Activated CD8-positive, alpha-beta memory T cell treated with anti-CD3 and anti-CD28 coated beads, Interleukin-2, amount 50 U/mL, for 4 hours (primary cell): ENCODE results near the gene CKB.
A peak's percentile ranks its signal among the peaks of the same experiment; 100 is the strongest.
"Not testable (repeated sequence)": the region's sequence is repeated elsewhere in the genome, so short reads cannot be mapped to it uniquely, and the experiment has no call there.

Source experiments
- DNase-seq: peaks from one replicate; pipeline ENCODE4 v3.0.0-alpha.2; 2020

Gene CKB

DNA sequence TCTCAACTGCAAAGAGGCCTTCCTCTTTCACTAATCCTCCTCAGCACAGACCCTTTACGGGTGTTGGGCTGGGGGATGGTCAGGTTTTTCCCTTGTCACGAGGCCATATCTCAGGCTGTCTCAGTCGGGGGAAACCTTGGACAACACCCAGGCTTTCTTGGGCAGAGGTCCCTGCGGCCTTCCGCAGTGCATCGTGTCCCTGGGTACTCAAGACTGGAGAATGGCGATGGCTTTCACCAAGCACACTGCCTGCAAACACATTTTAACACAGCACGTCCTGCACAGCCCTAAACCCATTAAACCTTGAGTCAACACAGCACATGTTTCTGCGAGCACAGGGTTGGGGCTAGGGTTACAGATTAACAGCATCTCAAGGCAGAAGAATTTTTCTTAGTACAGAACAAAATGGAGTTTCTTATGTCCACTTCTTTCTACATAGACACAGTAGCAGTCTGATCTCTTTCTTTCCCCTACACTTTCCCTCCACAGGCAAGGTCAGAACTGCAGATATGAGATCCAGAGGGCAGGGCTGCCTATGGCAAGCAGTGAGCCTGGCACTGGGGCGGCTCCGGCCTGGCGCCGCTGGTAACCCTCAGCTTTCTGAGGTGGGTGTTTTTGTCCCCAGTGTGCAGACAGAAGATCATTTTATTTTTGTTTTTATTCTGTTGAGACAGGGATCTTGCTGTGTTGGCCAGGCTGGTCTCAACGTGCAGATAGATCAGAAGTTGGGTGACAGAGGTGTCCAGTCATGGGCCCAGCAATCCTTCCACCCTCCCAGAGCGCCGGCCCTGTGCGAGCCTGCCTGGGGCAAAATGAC is 3.0 kb upstream of the CKB start:
- not testable (repeated sequence) for DNase-seq

DNA sequence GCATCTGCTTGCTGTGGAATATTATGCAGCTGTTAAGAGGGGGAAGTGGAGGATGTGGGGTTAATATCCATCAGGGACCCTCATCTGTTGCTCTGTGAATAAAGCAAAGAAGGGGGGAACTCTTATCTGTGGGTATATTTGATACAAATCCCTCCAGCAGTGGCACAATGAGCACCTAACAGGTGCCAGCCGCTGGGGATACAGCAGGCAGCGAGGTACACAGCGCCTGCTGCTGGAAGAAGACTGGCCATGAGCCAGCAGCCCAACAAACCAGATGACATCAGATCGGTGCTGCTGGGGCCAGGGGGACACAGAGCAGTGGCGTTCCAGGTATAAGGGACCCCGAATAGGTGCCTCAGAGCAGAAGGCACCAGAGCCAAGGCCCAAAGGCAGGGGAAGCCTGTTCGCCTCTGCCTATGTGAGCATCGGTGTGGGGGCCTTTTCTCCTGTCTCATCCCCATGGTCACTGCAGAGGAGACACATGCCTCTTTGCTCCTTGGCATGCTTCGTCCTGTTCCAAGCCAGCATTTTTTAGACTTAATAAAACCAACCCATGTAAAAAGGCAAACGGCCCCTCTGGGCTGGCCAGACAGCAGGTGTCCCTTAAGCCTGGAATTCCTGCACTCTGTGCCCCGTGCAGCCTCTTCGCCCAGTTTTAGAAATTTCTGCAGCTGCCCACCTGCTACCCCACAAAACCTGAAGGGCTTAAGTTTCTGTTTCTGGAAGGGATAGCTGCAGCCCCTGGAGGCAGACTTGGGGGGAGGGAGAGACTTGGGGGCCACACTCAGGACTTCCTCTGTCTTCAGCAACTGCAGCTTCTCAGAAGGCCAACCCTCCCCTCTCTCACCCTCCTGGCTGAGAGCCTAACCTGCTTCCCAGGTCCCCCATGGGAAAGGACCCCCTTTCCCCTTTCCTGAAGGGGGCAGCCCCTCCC is 1.6 kb upstream of the CKB start:
- no peak for DNase-seq

GRCh38 chr14:103523575-103523954 is 935 bp upstream of the CKB start:
- DNase-seq, result no peak

- DNase-seq, result no peak
Measured at GRCh38 chr14:103521951-103522563, 573 bp downstream of the CKB start.

DNA sequence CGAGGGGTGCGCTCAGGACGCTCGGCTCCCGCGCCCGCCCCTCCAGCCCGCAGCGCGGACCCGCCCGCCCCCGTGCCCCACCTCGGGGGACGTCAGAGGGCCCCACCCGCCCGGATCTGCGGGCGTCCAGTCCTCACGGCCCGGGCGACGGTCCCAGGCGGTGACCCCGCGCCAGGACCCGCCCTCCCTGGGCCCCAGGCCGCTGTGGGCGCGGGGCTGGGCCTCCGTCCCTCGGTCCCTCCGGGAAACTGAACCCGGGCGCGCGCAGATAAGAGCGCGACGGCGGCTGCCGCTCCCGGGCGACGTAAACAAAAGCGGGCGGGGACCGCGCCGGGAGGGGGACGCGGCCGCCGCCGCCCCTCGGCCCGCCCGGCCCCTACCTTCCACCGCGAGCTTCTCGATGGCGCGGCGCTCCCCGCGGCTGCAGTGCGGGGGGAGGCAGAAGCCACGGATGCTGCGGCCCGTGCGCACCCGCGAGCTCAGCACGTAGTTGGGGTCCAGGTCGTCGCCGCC is 1.1 kb downstream of the CKB start:
- no peak for DNase-seq

DNA sequence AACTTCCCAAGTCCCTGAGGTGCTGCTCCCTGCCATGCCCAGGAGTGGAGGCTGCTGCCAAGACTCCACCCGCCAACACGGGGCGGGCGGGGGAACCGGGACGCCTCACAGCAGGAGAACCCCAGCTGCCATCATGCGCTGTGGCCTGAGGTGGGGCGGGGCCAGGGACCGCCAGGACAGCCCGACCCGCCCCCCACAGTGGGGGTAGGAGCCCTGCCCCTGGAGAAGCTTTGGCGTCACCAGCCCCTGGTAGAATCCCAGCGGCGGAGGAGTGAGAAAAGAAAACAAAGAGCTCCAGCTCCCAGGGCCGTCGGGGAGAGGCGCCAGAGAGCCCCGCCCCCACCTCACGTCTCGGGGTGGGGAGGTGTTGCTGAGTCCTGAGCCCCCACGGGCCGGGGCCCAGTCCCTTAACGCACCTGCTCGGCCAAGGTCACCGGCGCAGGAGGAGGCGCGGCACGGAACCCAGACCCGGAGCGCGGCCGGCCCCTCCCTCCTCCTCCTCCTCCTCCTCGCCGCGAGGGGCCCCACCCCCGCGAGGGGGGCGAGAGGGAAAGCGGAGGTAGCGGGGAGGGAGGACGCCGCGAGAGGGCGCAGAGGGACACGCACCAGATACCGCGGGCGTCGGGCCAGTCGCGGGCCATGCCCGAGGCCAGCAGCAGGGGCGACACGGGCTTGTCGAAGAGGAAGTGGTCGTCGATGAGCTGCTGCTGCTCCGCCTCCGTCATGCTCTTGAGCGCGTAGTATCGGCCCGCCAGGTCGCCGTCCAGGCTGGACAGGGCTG is 1.8 kb downstream of the CKB start:
- peak; percentile 69 for DNase-seq

DNA sequence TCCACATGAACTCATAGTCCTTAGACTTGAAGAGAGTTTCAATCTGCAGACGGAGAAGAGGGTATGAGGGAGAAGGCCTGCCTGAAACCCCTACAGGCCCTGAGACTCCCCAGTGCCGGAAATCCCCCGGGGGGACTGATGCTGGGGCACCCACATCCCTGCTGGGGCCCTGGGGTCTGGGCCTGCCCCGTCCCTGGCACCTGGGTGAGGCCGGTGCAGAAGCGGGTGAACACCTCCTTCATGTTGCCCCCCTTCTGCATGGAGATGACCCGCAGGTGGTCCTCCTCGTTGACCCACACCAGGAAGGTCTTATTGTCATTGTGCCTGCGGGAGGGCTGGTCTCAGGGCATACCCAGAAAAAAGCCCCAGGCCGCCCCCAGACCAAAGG is 2.4 kb downstream of the CKB start:
- no peak for DNase-seq

DNA sequence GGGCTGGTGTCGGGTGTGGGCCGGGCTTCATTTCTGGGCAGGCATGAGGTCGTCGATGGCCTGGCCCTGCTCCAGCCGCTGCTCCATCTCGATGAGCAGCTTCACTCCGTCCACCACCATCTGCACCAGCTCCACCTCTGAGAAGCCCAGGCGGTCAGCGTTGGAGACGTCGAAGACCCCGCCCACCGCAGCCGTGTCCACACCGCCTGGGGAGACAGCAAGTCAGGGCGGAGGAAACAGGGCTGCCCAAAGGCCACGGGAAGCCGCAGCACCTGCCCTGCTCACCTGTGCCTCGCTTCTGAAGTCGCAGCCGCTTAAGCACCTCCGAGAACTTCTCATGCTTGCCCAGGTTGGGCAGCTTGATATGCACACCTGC is 2.8 kb downstream of the CKB start:
- DNase-seq, result no peak

DNA sequence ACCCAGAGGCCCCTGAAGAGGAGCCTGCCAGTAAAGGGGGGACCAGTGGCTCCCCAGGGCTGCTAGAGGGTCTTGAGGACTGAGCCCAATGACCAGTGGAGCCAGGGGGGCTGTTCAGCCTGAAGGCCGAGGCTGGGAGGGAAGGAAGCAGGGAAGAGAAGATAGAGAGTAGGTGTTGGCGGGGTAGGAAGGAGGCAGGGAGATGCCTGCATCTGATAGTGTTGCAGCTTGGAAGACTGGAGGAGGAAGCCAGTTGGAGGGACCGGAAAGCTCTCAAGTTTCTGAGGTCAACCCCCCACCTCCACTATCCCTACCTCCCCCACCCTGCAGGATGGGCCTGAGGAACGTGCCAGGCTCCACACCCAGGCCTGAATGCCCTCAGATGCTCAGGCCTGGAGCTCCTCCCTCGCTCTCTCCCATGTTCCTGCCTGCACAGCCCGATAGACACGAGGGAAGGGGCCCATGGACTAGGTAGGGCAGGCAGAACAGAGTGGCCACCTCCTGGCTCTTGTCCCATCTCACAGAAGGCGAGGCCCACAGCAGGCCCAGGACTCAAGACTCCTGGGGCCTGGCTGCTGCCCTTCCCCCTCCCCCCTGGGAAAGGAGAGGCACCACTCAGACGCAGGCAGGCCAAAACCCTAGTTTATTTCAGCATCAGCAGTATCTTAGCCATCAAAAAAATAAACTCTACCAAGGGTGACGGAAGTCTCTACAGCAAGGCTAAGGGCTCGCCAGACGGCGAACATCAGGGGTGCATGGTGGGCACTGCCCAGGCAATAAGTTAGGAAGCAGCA is 3.4 kb downstream of the CKB start:
- no peak for DNase-seq

- peak; percentile 67 for DNase-seq
Measured at GRCh38 chr14:103518422-103519042, 4.1 kb downstream of the CKB start.

DNA sequence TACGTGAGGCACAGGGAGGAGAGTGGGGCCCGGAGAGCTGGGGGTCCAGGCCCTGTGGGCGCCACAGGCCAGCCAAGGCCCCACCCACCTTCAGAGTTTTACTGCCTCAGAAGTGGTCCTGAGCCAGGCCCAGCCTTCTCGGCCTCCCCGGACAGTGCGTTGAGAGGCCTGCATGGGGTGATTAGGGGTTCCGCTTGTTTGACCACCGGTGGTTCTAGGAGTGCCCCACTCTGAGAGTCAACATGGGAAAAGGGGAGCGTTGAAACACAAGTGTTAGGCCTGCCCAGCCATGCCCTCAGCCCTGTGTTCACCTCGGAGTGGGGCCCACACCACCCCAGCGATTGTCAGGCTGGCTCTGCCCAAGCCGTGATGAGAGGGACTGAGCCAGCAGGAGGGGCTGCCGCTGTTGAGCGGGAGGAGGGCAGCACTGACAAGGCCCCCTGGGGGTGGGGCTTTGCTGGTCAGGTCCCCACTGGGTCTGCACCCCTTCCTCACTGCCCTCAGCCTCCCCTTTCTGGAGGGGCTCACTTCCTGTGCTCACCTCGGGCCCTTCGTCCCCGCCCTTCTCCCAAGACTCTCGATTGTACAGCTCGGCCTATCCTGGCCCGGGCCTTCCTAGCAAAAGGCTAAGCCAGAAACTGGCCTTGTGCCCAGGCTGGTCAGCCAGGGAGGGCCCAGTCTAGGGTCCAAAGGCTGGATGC is 4.8 kb downstream of the CKB start:
- DNase-seq, result no peak

- DNase-seq, result no peak
Measured at GRCh38 chr14:103517174-103517566, 5.5 kb downstream of the CKB start.

DNA sequence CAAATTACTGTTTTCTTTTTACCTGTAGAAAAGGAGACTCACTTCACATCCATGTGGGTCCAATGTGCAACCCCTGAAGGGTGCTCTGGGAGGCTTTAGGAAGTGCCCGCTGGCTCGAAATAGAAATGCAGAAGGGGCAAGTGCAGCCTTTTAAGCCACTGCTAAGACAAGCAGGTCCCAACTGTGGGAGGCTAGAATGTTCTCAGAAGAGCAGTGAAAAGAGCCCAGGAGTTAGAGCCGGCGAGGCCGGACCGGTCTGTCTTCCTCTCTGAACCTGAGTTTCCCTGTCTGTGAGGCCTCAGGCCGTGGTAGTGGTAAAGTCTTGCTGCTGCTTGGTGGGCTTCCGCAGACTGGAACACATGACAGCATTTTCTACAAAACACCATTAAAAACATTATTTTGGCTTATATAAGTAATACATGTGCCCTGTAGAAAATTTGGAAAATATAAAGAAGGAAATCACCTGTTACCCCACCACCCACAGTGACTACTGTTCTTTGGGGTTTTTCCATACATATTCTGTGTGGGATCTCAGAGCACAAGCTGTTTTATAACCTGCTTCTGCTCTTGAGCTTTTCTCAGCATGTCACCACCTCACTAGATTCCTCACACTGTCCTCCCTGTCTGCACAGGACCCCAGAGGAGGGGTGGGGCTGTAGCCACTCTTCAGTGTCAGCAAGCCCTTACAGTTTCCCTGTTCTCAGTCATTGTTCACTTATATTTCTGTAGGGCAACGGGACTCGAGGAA is 6.0 kb downstream of the CKB start:
- no peak for DNase-seq

DNA sequence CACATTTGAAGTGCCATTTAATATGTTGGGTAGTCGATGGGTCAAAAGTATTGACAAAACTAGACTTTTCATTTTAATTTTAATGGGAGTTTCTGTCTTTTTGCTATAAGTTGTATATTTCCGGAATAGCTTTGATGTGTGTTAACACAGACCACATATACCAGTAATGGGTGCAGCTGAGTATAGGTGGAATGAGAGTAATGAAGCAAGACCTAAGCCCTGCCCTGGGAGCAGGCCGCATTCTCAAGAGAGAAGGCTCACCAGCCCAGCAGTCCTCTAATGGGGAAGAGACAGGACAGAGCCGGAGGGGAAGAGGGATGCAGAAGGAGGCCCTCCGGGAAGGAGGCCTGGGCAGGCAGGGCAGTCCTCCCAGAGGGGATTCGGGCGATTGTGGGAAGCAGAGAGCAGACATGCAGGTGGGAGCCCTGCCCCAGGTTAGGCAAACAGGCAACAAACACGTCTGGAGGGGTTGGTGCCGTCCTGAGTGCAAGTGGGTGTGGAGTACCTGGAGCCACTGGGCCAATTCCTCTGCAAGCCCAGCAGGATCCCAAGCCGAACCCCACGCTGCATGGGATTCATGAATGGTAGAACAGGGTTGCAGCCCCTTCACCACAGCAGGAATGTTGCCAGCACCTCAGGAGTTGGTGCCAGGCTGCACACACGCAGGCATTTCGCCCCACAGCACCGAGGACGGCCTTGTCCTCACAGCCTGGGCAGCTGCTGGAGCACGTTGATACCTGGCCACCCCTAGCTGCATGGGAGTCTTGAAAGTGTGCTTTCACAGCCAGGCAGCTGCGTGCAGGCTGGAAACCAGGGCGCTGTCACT is 7.8 kb downstream of the CKB start:
- no peak for DNase-seq

- no peak for DNase-seq
Measured at GRCh38 chr14:103512701-103513611, 9.7 kb downstream of the CKB start.

DNA sequence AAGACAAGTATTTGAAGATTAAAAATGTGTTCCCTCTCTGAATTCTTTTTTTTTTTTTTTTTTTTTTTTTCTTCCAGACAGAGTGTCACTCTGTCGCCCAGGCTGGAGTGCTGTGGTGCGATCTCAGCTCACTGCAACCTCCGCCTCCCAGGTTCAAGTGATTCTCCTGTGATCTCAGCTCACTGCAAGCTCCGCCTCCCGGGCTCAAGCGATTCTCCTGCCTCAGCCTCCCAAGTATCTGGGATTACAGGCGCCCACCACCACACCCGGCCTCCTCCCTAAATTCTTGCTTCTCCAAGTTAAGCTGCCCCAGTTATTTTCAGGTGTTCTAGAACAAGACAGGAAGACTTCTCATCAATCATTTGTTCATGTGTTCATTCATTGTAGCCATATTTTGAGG is 10.4 kb downstream of the CKB start:
- DNase-seq, result not testable (repeated sequence)
